Testis (tissue), 2 donors: ENCODE results near the gene MOGAT3.

Experiments
- CTCF ChIP-seq, 3 experiments: fragments of 450-650 bp in 2 of 3; fragments of 200-600 bp in 1 of 3; sonication (generic) in 1 of 3; IDR thresholded peaks; one replicate each; pipeline ENCODE4 v1.5.1; 2016 to 2019; ENCODE audit warnings: antibody characterized with exemption in 3 of 3, mild to moderate bottlenecking in 2 of 3, moderate library complexity in 1 of 3
- POLR2A ChIP-seq: fragments of 450-650 bp; IDR thresholded peaks from one replicate; pipeline ENCODE4 v1.6.1; 2017; ENCODE audit warnings: antibody characterized with exemption, mild to moderate bottlenecking, moderate library complexity

- TF ChIP-seq CTCF (IDR thresholded peaks at IDR 0.05), result no peak
- no peak for TF ChIP-seq POLR2A
These were observed 31.5 kb upstream of the MOGAT3 start for GRCh38 chr7:101232141-101232850.
